GM04504 (cell line): ENCODE data around the gene FAM53C.
A peak's percentile ranks its signal among the peaks of the same experiment; 100 is the strongest.
"Not testable (repeated sequence)": the region's sequence is repeated elsewhere in the genome, so short reads cannot be mapped to it uniquely, and the experiment has no call there.

Experiments
- DNase-seq: peaks from one replicate; pipeline ENCODE4 v3.0.0-alpha.2; 2012; ENCODE audit warnings: low read depth

The FAM53C gene

GRCh38 chr5:138337685-138338410 is at the start of gene FAM53C:
FAM53C (plus strand) TSS chr5:138338266; CDS start chr5:138341336, 3,070 bp downstream.
- peak; percentile 85 for DNase-seq

- no peak for DNase-seq
These were observed 48.8 kb upstream of the FAM53C start for GRCh38 chr5:138289296-138289695.

GRCh38 chr5:138303372-138303771 is 34.7 kb upstream of the FAM53C start:
- DNase-seq = peak; percentile 15

- no peak for DNase-seq
These were observed 32.3 kb upstream of the FAM53C start for GRCh38 chr5:138305797-138306196.

GRCh38 chr5:138315751-138316278 is 22.3 kb upstream of the FAM53C start:
- DNase-seq = no peak

GRCh38 chr5:138316355-138316754 is 21.7 kb upstream of the FAM53C start:
- DNase-seq = no peak

- DNase-seq = not testable (repeated sequence)
These were observed 19.9 kb upstream of the FAM53C start for GRCh38 chr5:138318211-138318610.

- DNase-seq = no peak
These were observed 7.1 kb upstream of the FAM53C start for GRCh38 chr5:138330813-138331448.

GRCh38 chr5:138331449-138332368 is 6.4 kb upstream of the FAM53C start, which contains the start of gene CDC25C:
CDC25C (minus strand) TSS chr5:138331804; CDS start chr5:138331180, 624 bp downstream.
- peak; percentile 99 for DNase-seq

- DNase-seq = no peak
These were observed 3.1 kb upstream of the FAM53C start for GRCh38 chr5:138334867-138335447.

- peak; percentile 43 for DNase-seq
These were observed 948 bp upstream of the FAM53C start for GRCh38 chr5:138336952-138337684.

GRCh38 chr5:138338411-138339090 is 485 bp downstream of the FAM53C start:
- DNase-seq = no peak

GRCh38 chr5:138339091-138339456 is 1.0 kb downstream of the FAM53C start:
- DNase-seq = no peak

GRCh38 chr5:138339464-138339863 is 1.4 kb downstream of the FAM53C start:
- DNase-seq = no peak

GRCh38 chr5:138340008-138340407 is 1.9 kb downstream of the FAM53C start:
- no peak for DNase-seq

- DNase-seq = no peak
These were observed 7.0 kb downstream of the FAM53C start for GRCh38 chr5:138344887-138345622.

- no peak for DNase-seq
These were observed 8.8 kb downstream of the FAM53C start for GRCh38 chr5:138346889-138347288.

- no peak for DNase-seq
These were observed 11.9 kb downstream of the FAM53C start for GRCh38 chr5:138349852-138350562.

- DNase-seq = no peak
These were observed 12.5 kb downstream of the FAM53C start for GRCh38 chr5:138350563-138350890.
